Skeletal muscle satellite cell (primary cell): Measurements from ENCODE around the gene PIP5K1B.

ENCODE experiments used
- H3K27me3 ChIP-seq: 2 replicates; pipeline ENCODE4 v1.7.0; 2013; ENCODE audit warnings: low read length; ENCODE audit not compliant: control insufficient read depth, insufficient read depth
- H3K36me3 ChIP-seq: 2 replicates; pipeline ENCODE4 v1.7.0; 2013; ENCODE audit warnings: mild to moderate bottlenecking, control low read depth, low read length; ENCODE audit not compliant: insufficient read depth
- H3K4me1 ChIP-seq: 2 replicates; pipeline ENCODE4 v1.7.0; 2013; ENCODE audit warnings: low read length; ENCODE audit not compliant: control insufficient read depth, insufficient read depth
- H3K4me2 ChIP-seq: 2 replicates; pipeline ENCODE4 v1.7.0; 2013; ENCODE audit warnings: mild to moderate bottlenecking, low read length
- H3K4me3 ChIP-seq: 2 replicates; pipeline ENCODE4 v1.7.0; 2013; ENCODE audit warnings: low read length
- H3K9ac ChIP-seq: 2 replicates; pipeline ENCODE4 v1.7.0; 2013; ENCODE audit warnings: mild to moderate bottlenecking, low read depth, low read length, moderate library complexity
- H3K9me3 ChIP-seq: replicated peaks from 2 replicates; pipeline ENCODE4 v1.7.0; 2013; ENCODE audit warnings: mild to moderate bottlenecking, control low read depth, low read length

Gene PIP5K1B

GRCh38 chr9:68970151-68970550, 265.1 kb downstream of the PIP5K1B start:
- Histone ChIP-seq H3K4me2 (no peak overlapping the region), H3K27me3 (no peaks in the 10 kb centered on the region), H3K9ac (no peak overlapping the region), H3K36me3 (no peaks in the 10 kb centered on the region), H3K4me1 (no peaks in the 10 kb centered on the region), H3K4me3 (no peak overlapping the region), H3K9me3 (no peaks in the 10 kb centered on the region)

- Histone ChIP-seq H3K4me1 (no peaks in the 10 kb centered on the region), H3K4me2 (no peak overlapping the region), H3K4me3 (no peak overlapping the region), H3K9ac (no peak overlapping the region), H3K27me3 (no peaks in the 10 kb centered on the region), H3K9me3 (no peaks in the 10 kb centered on the region), H3K36me3 (no peaks in the 10 kb centered on the region)
Observed at GRCh38 chr9:68973619-68974018, 268.6 kb downstream of the PIP5K1B start.

GRCh38 chr9:68974431-68974830, 269.4 kb downstream of the PIP5K1B start:
- Histone ChIP-seq H3K27me3 (no peaks in the 10 kb centered on the region), H3K9me3 (no peaks in the 10 kb centered on the region), H3K4me2 (no peak overlapping the region), H3K36me3 (no peaks in the 10 kb centered on the region), H3K4me3 (no peak overlapping the region), H3K4me1 (no peaks in the 10 kb centered on the region), H3K9ac (no peak overlapping the region)

GRCh38 chr9:68974901-68975300, 269.9 kb downstream of the PIP5K1B start:
- Histone ChIP-seq H3K27me3 (peaks cover 4% of the 10 kb centered on the region), H3K36me3 (no peaks in the 10 kb centered on the region), H3K4me1 (no peaks in the 10 kb centered on the region), H3K9me3 (no peaks in the 10 kb centered on the region), H3K9ac (no peak overlapping the region), H3K4me3 (no peak overlapping the region), H3K4me2 (no peak overlapping the region)

- Histone ChIP-seq H3K4me1 (no peaks in the 10 kb centered on the region), H3K9me3 (no peaks in the 10 kb centered on the region), H3K4me2 (no peak overlapping the region), H3K4me3 (no peak overlapping the region), H3K27me3 (peaks cover 4% of the 10 kb centered on the region), H3K9ac (no peak overlapping the region), H3K36me3 (no peaks in the 10 kb centered on the region)
Observed at GRCh38 chr9:68975365-68976043, 270.5 kb downstream of the PIP5K1B start.

GRCh38 chr9:68978066-68978465, 273.0 kb downstream of the PIP5K1B start:
- Histone ChIP-seq H3K4me1 (no peaks in the 10 kb centered on the region), H3K9me3 (no peaks in the 10 kb centered on the region), H3K36me3 (no peaks in the 10 kb centered on the region), H3K4me3 (no peak overlapping the region), H3K4me2 (no peak overlapping the region), H3K9ac (no peak overlapping the region), H3K27me3 (peaks cover 13% of the 10 kb centered on the region)

- Histone ChIP-seq H3K36me3 (no peaks in the 10 kb centered on the region), H3K4me3 (no peak overlapping the region), H3K27me3 (peaks cover 14% of the 10 kb centered on the region), H3K9me3 (no peaks in the 10 kb centered on the region), H3K9ac (no peak overlapping the region), H3K4me2 (no peak overlapping the region), H3K4me1 (no peaks in the 10 kb centered on the region)
Observed at GRCh38 chr9:68978501-68978900, 273.5 kb downstream of the PIP5K1B start.

GRCh38 chr9:68979538-68980314, 274.7 kb downstream of the PIP5K1B start:
- H3K9ac ChIP-seq = no peak overlapping the region
- H3K9me3 ChIP-seq = no peaks in the 10 kb centered on the region
- H3K27me3 ChIP-seq = peaks cover 20% of the 10 kb centered on the region
- no peak overlapping the region for H3K4me2 ChIP-seq
- H3K4me3 ChIP-seq = no peak overlapping the region
- H3K4me1 ChIP-seq = no peaks in the 10 kb centered on the region
- no peaks in the 10 kb centered on the region for H3K36me3 ChIP-seq

GRCh38 chr9:68980341-68980914, 275.4 kb downstream of the PIP5K1B start:
- H3K27me3 ChIP-seq = peaks cover 20% of the 10 kb centered on the region
- H3K4me3 ChIP-seq = no peak overlapping the region
- no peaks in the 10 kb centered on the region for H3K36me3 ChIP-seq
- H3K4me1 ChIP-seq = no peaks in the 10 kb centered on the region
- no peak overlapping the region for H3K9ac ChIP-seq
- no peaks in the 10 kb centered on the region for H3K9me3 ChIP-seq
- H3K4me2 ChIP-seq = no peak overlapping the region

- Histone ChIP-seq H3K4me3 (no peak overlapping the region), H3K27me3 (peaks cover 20% of the 10 kb centered on the region), H3K9ac (no peak overlapping the region), H3K9me3 (no peaks in the 10 kb centered on the region), H3K4me1 (no peaks in the 10 kb centered on the region), H3K36me3 (no peaks in the 10 kb centered on the region), H3K4me2 (no peak overlapping the region)
Observed at GRCh38 chr9:68981789-68982188, 276.7 kb downstream of the PIP5K1B start.

GRCh38 chr9:68983008-68983411, 278.0 kb downstream of the PIP5K1B start:
- Histone ChIP-seq H3K4me3 (no peak overlapping the region), H3K9ac (no peak overlapping the region), H3K4me2 (no peak overlapping the region), H3K9me3 (no peaks in the 10 kb centered on the region), H3K4me1 (no peaks in the 10 kb centered on the region), H3K27me3 (peaks cover 20% of the 10 kb centered on the region), H3K36me3 (no peaks in the 10 kb centered on the region)
